SU-DHL-6 (cell line): ENCODE data around the gene AQP6.

Experiments
- CTCF ChIP-seq: fragments of 200-600 bp; sonication (generic); IDR thresholded peaks from one replicate; pipeline ENCODE4 v1.5.1; 2017; ENCODE audit warnings: antibody characterized with exemption, mild to moderate bottlenecking, low read length, moderate library complexity; ENCODE audit not compliant: insufficient read depth, poor library complexity, severe bottlenecking
- EZH2phosphoT487 ChIP-seq: fragments of 200-600 bp; sonication (generic), shearing (Covaris generic); conservative IDR thresholded peaks from 2 replicates; pipeline ENCODE4 v1.6.1; 2018; ENCODE audit warnings: mild to moderate bottlenecking, antibody characterized with exemption, low read length, moderate library complexity, mixed read lengths

GRCh38 chr12:49932533-49933130 is 40.1 kb upstream of the AQP6 start:
- no peak for TF ChIP-seq CTCF
- no peak for TF ChIP-seq EZH2phosphoT487
